ENCODE results near the gene OR52E4. TPM values are rescaled to one million over a fixed set of nuclear protein-coding genes. Genes with fewer than 3 reads are reported as not detected.

The OR52E4 gene
- total and polyA plus RNA-seq, 10 of the 15 experiments (the other 5 are each of a cell fraction or from before 2014, with no cell fraction given): not detected

- H3K9ac ChIP-seq (ENCODE audit: control insufficient read depth, insufficient read depth, low read length): no peak overlapping the region
- TF ChIP-seq HSF1 (IDR thresholded peaks at IDR 0.05; ENCODE audit: low read depth, low read length) (no peak), PKNOX1 (IDR thresholded peaks at IDR 0.05) (no peak), TCF7 (IDR thresholded peaks at IDR 0.05; ENCODE audit: borderline replicate concordance) (no peak)
- in situ Hi-C loops (cut with MboI): no loop called here
- POLR2A ChIA-PET: no interaction called here
- H3K36me3 ChIP-seq (ENCODE audit: control insufficient read depth in 2 of 2, insufficient read depth in 2 of 2, low read length in 1 of 2): no peaks in the 10 kb centered on the region
- no peaks in the 10 kb centered on the region for H3K79me2 ChIP-seq (ENCODE audit: control insufficient read depth, insufficient read depth, low read length)
- H3K27me3 ChIP-seq (replicated peaks in 1 of 2; ENCODE audit: control insufficient read depth in 2 of 2, insufficient read depth in 2 of 2, low read length in 1 of 2): no peaks in the 10 kb centered on the region
- ATAC-seq (no peak), DNase-seq (ENCODE audit: low read depth, low spot score) (no peak), FAIRE-seq (no peak)
- H3K4me1 ChIP-seq (ENCODE audit: control insufficient read depth, insufficient read depth, low read length): no peaks in the 10 kb centered on the region
- no peaks in the 10 kb centered on the region for H4K20me1 ChIP-seq (ENCODE audit: control insufficient read depth, insufficient read depth)
- RAD21 ChIA-PET (ENCODE audit: unreplicated experiment): no interaction called here
- no peak overlapping the region for H3K4me3 ChIP-seq
- BruUV-seq (replicated peaks): no TSS peak
- WGBS (ENCODE audit: insufficient coverage, insufficient replicate concordance, low lambda C conversion rate, missing lambda C conversion rate): 45% methylated on average over 2 of the region's 2 CpGs
- SMC1A ChIA-PET (ENCODE audit: uncharacterized antibody, unreplicated experiment): no interaction called here
- CTCF ChIA-PET: no interaction called here
- no peak overlapping the region for H2AFZ ChIP-seq (ENCODE audit: control insufficient read depth, low read depth, low read length)
- intact Hi-C loops (cut with micrococcal nuclease; ENCODE audit: unreplicated experiment): no loop called here
- H3K27ac ChIP-seq (ENCODE audit: control insufficient read depth, insufficient read depth): no peak overlapping the region
- no peaks in the 10 kb centered on the region for H3K9me3 ChIP-seq (replicated peaks; ENCODE audit: control insufficient read depth, insufficient read depth, low read length)
- H3K4me2 ChIP-seq (ENCODE audit: control insufficient read depth, insufficient read depth): no peak overlapping the region
Measured at GRCh38 chr11:5865826-5866225, 14.6 kb upstream of the OR52E4 start.

- H3K79me2 ChIP-seq (ENCODE audit: control insufficient read depth, insufficient read depth, low read length): no peaks in the 10 kb centered on the region
- H3K36me3 ChIP-seq (ENCODE audit: control insufficient read depth in 2 of 2, insufficient read depth in 2 of 2, low read length in 1 of 2): no peaks in the 10 kb centered on the region
- ChIA-PET RAD21 (ENCODE audit: unreplicated experiment) (no interaction called here), POLR2A (no interaction called here), CTCF (no interaction called here), SMC1A (ENCODE audit: uncharacterized antibody, unreplicated experiment) (no interaction called here)
- no peak overlapping the region for H3K27ac ChIP-seq (ENCODE audit: control insufficient read depth, insufficient read depth)
- no peak for ATAC-seq
- no peak overlapping the region for H3K4me3 ChIP-seq
- no peak for DNase-seq (ENCODE audit: low read depth, low spot score)
- intact Hi-C loops (cut with micrococcal nuclease; ENCODE audit: unreplicated experiment) (no loop called here), in situ Hi-C loops (cut with MboI) (no loop called here)
- no peak overlapping the region for H2AFZ ChIP-seq (ENCODE audit: control insufficient read depth, low read depth, low read length)
- no TSS peak for BruUV-seq (replicated peaks)
- no peaks in the 10 kb centered on the region for H4K20me1 ChIP-seq (ENCODE audit: control insufficient read depth, insufficient read depth)
- H3K4me2 ChIP-seq (ENCODE audit: control insufficient read depth, insufficient read depth): no peak overlapping the region
- no peak overlapping the region for H3K9ac ChIP-seq (ENCODE audit: control insufficient read depth, insufficient read depth, low read length)
- H3K4me1 ChIP-seq (ENCODE audit: control insufficient read depth, insufficient read depth, low read length): no peaks in the 10 kb centered on the region
- WGBS (ENCODE audit: insufficient coverage, insufficient replicate concordance, low lambda C conversion rate, missing lambda C conversion rate): 0% methylated on average over 2 of the region's 2 CpGs
- H3K27me3 ChIP-seq (replicated peaks in 1 of 2; ENCODE audit: control insufficient read depth in 2 of 2, insufficient read depth in 2 of 2, low read length in 1 of 2): no peaks in the 10 kb centered on the region; a peak in 1 of 4 replicates
- H3K9me3 ChIP-seq (replicated peaks; ENCODE audit: control insufficient read depth, insufficient read depth, low read length): no peaks in the 10 kb centered on the region
- FAIRE-seq: no peak
- TF ChIP-seq SREBF2 (IDR thresholded peaks at IDR 0.05; ENCODE audit: low read length) (no peak), PBX3 (IDR thresholded peaks at IDR 0.05; ENCODE audit: insufficient replicate concordance, low read depth, low read length) (no peak), KAT2A (conservative IDR thresholded peaks at IDR 0.05; ENCODE audit: control insufficient read depth, low read depth, low read length) (no peak), MTA2 (IDR thresholded peaks at IDR 0.05; ENCODE audit: low read depth) (no peak), ATF2 (IDR thresholded peaks at IDR 0.05; ENCODE audit: low read length) (no peak)
Measured at GRCh38 chr11:5878564-5878963, 1.9 kb upstream of the OR52E4 start.

Data from GM12878 (cell line).